ENCODE measurements around the gene ABCC3. TPM values are rescaled to one million over a fixed set of nuclear protein-coding genes. Genes with fewer than 3 reads are reported as not detected.

The ABCC3 gene
- total RNA-seq, 3 donors from 2014 or later = 6.1 to 122 (median 81.0) TPM

- Histone ChIP-seq H3K4me1 (peaks cover 9 to 25% of the 10 kb centered on the region in 2 donors), H3K36me3 (no peaks in the 10 kb centered on the region), H3K27ac (peak overlapping the region; percentile 81 to 85), H3K9me3 (no peaks in the 10 kb centered on the region), H3K4me3 (no peak overlapping the region), H3K27me3 (no peaks in the 10 kb centered on the region)
- peak in 1 of 2 donors; percentile 87 for DNase-seq (ENCODE audit: low spot score in 2 of 2)
- peak in 1 of 3 donors; percentile 41 for TF ChIP-seq POLR2AphosphoS5 (IDR thresholded peaks at IDR 0.05)
- no peak for TF ChIP-seq POLR2A (IDR thresholded peaks at IDR 0.05)
- intact Hi-C loops (cut with DNase I; ENCODE audit: low total_unique reads) = no loop called here
Measured at GRCh38 chr17:50641357-50641756, 6.7 kb downstream of the ABCC3 start.

DNA sequence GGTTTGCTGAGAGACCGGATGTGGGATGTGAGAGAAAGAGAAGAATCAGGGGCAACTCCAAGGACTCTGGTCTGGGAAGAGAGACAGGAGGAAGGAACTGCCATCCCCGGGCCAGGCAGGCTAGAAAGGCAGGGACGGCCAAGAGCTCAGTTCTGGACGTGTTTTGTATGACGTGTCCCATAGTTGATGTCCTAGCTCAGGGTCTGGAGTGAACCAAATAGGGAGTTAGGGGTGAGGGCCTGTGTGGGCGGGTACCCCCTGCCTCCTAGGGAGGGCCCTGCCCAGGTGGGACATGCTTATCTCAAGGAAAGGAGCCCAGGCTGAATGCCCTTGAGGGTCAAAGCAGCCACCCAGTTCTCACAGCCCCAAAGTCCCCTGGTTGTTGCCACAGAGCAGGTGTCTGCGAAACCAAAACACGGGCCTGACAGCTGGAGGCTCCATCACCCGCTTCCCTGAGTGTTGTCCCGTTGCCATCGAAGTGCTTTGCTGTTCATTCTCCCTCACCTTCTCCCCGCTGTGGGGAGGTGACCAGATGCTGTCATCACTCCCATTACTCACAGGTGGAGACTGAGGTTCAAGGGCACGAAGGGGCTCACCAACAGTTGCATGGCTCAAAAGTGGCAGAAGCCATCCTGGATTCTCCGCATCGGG, 7.5 kb downstream of the ABCC3 start:
- TF ChIP-seq, protein P1, sequence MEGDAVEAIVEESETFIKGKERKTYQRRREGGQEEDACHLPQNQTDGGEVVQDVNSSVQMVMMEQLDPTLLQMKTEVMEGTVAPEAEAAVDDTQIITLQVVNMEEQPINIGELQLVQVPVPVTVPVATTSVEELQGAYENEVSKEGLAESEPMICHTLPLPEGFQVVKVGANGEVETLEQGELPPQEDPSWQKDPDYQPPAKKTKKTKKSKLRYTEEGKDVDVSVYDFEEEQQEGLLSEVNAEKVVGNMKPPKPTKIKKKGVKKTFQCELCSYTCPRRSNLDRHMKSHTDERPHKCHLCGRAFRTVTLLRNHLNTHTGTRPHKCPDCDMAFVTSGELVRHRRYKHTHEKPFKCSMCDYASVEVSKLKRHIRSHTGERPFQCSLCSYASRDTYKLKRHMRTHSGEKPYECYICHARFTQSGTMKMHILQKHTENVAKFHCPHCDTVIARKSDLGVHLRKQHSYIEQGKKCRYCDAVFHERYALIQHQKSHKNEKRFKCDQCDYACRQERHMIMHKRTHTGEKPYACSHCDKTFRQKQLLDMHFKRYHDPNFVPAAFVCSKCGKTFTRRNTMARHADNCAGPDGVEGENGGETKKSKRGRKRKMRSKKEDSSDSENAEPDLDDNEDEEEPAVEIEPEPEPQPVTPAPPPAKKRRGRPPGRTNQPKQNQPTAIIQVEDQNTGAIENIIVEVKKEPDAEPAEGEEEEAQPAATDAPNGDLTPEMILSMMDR (IDR thresholded peaks at IDR 0.05) = no peak
- TF ChIP-seq POLR2AphosphoS5 (IDR thresholded peaks at IDR 0.05) (no peak), POLR2A (IDR thresholded peaks at IDR 0.05) (no peak)
- H3K4me1 ChIP-seq = peaks cover 6 to 25% of the 10 kb centered on the region in 2 donors
- no peak overlapping the region for H3K4me3 ChIP-seq
- intact Hi-C loops (cut with DNase I; ENCODE audit: low total_unique reads) = no loop called here
- H3K27me3 ChIP-seq = no peaks in the 10 kb centered on the region
- peak overlapping the region in 1 of 2 donors; percentile 85 for H3K27ac ChIP-seq
- no peaks in the 10 kb centered on the region for H3K36me3 ChIP-seq
- DNase-seq (ENCODE audit: low spot score in 2 of 2) = no peak
- H3K9me3 ChIP-seq = no peaks in the 10 kb centered on the region

DNA sequence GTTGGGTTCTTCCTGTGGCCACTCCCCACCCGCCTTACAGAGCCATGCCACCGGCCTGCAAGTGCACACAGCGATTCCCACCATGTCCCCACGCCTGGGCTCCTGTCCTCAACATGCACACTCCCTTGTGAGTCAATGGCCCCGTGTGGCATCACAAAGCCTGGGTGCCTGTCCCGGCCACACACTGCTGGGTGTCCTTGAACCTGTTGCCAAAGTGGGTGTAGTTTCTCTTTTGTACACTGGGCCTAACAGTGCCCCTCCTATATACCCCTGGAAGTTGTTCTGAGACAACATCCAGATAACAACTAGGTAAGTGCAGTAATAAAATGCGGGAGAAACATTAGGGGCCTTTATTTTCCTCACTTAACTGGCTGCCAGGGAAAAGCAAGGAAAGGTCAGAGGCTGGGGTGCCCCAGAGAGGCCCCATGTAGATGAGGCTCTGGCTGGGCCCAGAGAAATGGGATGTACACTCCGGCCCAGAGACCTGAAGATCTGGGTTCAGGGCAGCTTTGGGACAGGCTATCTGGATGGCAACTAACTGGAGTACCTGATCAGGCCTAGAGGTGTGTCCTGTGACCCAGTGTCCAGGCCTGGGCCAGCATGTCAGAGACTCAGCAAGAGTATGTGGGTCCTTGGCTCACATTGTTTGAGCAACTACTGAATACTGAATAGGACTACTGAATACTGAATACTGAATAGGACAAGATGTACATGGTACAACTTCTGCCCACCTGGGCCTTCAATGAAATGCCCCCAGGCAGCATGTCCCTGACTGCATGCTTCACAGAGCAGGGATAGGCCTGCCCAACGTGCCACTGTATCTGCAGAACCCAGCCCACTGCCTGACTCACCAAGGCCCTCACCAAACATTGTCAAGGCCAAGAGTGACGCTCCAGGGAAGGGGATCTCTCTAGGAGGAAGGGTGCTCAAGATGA, 8.3 kb downstream of the ABCC3 start:
- no peaks in the 10 kb centered on the region for H3K9me3 ChIP-seq
- no peaks in the 10 kb centered on the region for H3K27me3 ChIP-seq
- H3K36me3 ChIP-seq = no peaks in the 10 kb centered on the region
- no peak for DNase-seq (ENCODE audit: low spot score in 2 of 2)
- H3K4me1 ChIP-seq = peaks cover 6 to 25% of the 10 kb centered on the region in 2 donors
- no peak overlapping the region for H3K27ac ChIP-seq
- TF ChIP-seq POLR2AphosphoS5 (IDR thresholded peaks at IDR 0.05) (no peak), POLR2A (IDR thresholded peaks at IDR 0.05) (no peak)
- TF ChIP-seq, protein P1 (IDR thresholded peaks at IDR 0.05) = no peak
- no peak overlapping the region for H3K4me3 ChIP-seq
- intact Hi-C loops (cut with DNase I; ENCODE audit: low total_unique reads) = no loop called here

GRCh38 chr17:50645748-50646682, 11.3 kb downstream of the ABCC3 start:
- Histone ChIP-seq H3K27me3 (no peaks in the 10 kb centered on the region), H3K36me3 (no peaks in the 10 kb centered on the region), H3K9me3 (no peaks in the 10 kb centered on the region), H3K4me3 (no peak overlapping the region), H3K4me1 (no peaks in the 10 kb centered on the region), H3K27ac (no peak overlapping the region)
- DNase-seq (ENCODE audit: low spot score in 2 of 2) = no peak
- intact Hi-C loops (cut with DNase I; ENCODE audit: low total_unique reads) = loop anchor here (5.0 kb wide), 1 partner anchor 446 kb away; no protein-coding TSS in a partner anchor
- TF ChIP-seq POLR2AphosphoS5 (IDR thresholded peaks at IDR 0.05) = no peak
- no peak for TF ChIP-seq POLR2A (IDR thresholded peaks at IDR 0.05)
- TF ChIP-seq, protein P1 (IDR thresholded peaks at IDR 0.05) = no peak

GRCh38 chr17:50647187-50647586, 12.5 kb downstream of the ABCC3 start:
- DNase-seq (ENCODE audit: low spot score in 2 of 2) = no peak
- Histone ChIP-seq H3K4me3 (no peak overlapping the region), H3K27me3 (no peaks in the 10 kb centered on the region), H3K36me3 (no peaks in the 10 kb centered on the region), H3K27ac (no peak overlapping the region), H3K9me3 (no peaks in the 10 kb centered on the region), H3K4me1 (no peaks in the 10 kb centered on the region)
- intact Hi-C loops (cut with DNase I; ENCODE audit: low total_unique reads) = loop anchor here (5.0 kb wide), 1 partner anchor 445 kb away; no protein-coding TSS in a partner anchor
- TF ChIP-seq, protein P1 (IDR thresholded peaks at IDR 0.05) = no peak
- TF ChIP-seq POLR2AphosphoS5 (IDR thresholded peaks at IDR 0.05) = no peak
- no peak for TF ChIP-seq POLR2A (IDR thresholded peaks at IDR 0.05)

All from breast epithelium (tissue), 4 donors.